Heart left ventricle (tissue), 16 donors: ENCODE data around the gene FAM20B. TPM values are rescaled to one million over a fixed set of nuclear protein-coding genes. Genes with fewer than 3 reads are reported as not detected.

ENCODE experiments used
- ATAC-seq, 4 donors: fragments of 200-7000 bp; cut with Tn5 transposase; one replicate each; pipeline ENCODE4 v1.9.1; 2020 to 2022; ENCODE audit warnings: moderate library complexity in 4 of 4, mild to moderate bottlenecking in 3 of 4, moderate number of reproducible peaks in 1 of 4
- DNase-seq, 5 donors: peaks; one replicate each; pipeline ENCODE4 v3.0.0-alpha.2; 2020
- H3K27ac ChIP-seq, 12 donors: fragments of 200-600 bp; sonication (generic) in 4 of 12; one replicate each; pipeline versions ENCODE4 v1.5.0 to v1.8.0; 2016 to 2022; ENCODE audit warnings: mild to moderate bottlenecking in 2 of 12
- H3K27me3 ChIP-seq, 9 donors: fragments of 200-600 bp; sonication (generic) in 2 of 9; one replicate each; pipeline versions ENCODE4 v1.5.1 to v1.8.0; 2016 to 2022; ENCODE audit warnings: mild to moderate bottlenecking in 3 of 9
- H3K36me3 ChIP-seq, 9 donors: fragments of 200-600 bp; sonication (generic) in 2 of 9; one replicate each; pipeline versions ENCODE4 v1.5.0 to v1.8.0; 2018 to 2022; ENCODE audit warnings: mild to moderate bottlenecking in 2 of 9
- H3K4me1 ChIP-seq, 12 donors: fragments of 200-600 bp; sonication (generic) in 4 of 12; one replicate each; pipeline versions ENCODE4 v1.5.0 to v1.8.0; 2016 to 2022; ENCODE audit warnings: mild to moderate bottlenecking in 3 of 12
- H3K4me3 ChIP-seq, 12 donors: fragments of 200-600 bp; sonication (generic) in 4 of 12; one replicate each; pipeline versions ENCODE4 v1.5.0 to v1.8.0; 2017 to 2022; ENCODE audit warnings: mild to moderate bottlenecking in 9 of 12, moderate library complexity in 4 of 12
- H3K9me3 ChIP-seq, 12 donors: fragments of 200-600 bp; sonication (generic) in 4 of 12; one replicate each; pipeline versions ENCODE4 v1.5.0 to v1.8.0; 2016 to 2022; ENCODE audit warnings: mild to moderate bottlenecking in 1 of 12
- CTCF ChIP-seq, 12 donors: fragments of 200-600 bp; sonication (generic) in 4 of 12; IDR thresholded peaks; one replicate each; pipeline versions ENCODE4 v1.5.0 to v1.8.0; 2018 to 2022; ENCODE audit warnings: antibody characterized with exemption in 12 of 12, mild to moderate bottlenecking in 5 of 12
- POLR2A ChIP-seq, 2 donors: fragments of 450-650 bp; IDR thresholded peaks; one replicate each; pipeline ENCODE4 v1.6.1; 2017; ENCODE audit warnings: antibody characterized with exemption in 2 of 2, mild to moderate bottlenecking in 2 of 2, moderate library complexity in 2 of 2
- WGBS, 4 donors: extraction: QIAGEN DNeasy Blood & Tissue Kit in 2 of 4; methylation state at CpG; one replicate each; pipeline versions ENCODE4 v1.1.5 to v1.1.7; 2013 to 2018; 5-methylcytosine and 5-hydroxymethylcytosine counted together
- intact Hi-C, 10 donors: fragments of 100-400 bp; cut with DNase I; formaldehyde crosslinking; loops; one replicate each; pipeline versions ENCODE4 v1.11.1 to v1.14.2; 2022
- polyA plus RNA-seq, 2 donors: library from polyadenylated mRNA; stranded (reverse); fragments of 200-250 nt; gene quantifications; one replicate each; pipeline ENCODE4 v1.2.3, GENCODE V29; 2013
- total RNA-seq, 9 donors: library from RNA; depleted of rRNA in 2 of 9; stranded (reverse); fragments of >200 nt in 2 of 9; fragmentation: NEBNext Ultra II Directional in 3 of 9; extraction: Animal tissue kit (Norgen Biotek cat#: 25700) in 3 of 9; gene quantifications; one replicate each; pipeline versions ENCODE4 v1.1.0 to v1.2.4, GENCODE V29; 2016 to 2023
- donor health status: ischemic (EF 13 %, LVEDD 7.1; RV severe dilation, severe dysfunction).
- donor health status: healthy with polysubstance abuse.
- donor health status: DM: no; HTN: yes; CAD: no.
- donor health status: DM: no; HTN: no; CAD: no.
- donor health status: ischemic (EF 25% LVEDD 6.9; RV normal size, moderate dysfunction).
- donor health status: ischemic (EF 25% LVEDD 5.7; RV mildly dilated, moderate dysfunction).
- donor health status: healthy.
- donor health status: DM: yes; HTN: yes; CAD: no.
- donor health status: ischemic (EF 35%, LVEDD 5.7; RV mildly dilated, moderate dysfunction).
- donor health status: nonischemic (EF 11% LVEDD 7.7; RV severe dilation, severe dysfunction).
- donor health status: DM: yes; HTN: yes; CAD: no.
- donor health status: PGD.
- donor health status: ischemic (EF 29% LVEDD 5.4; RV normal size, mild dysfunction).
- donor health status: nonischemic (EF 23%, LVEDD 6.1; RV moderate dilation, normal function).

The FAM20B gene
- total and polyA plus RNA-seq, 11 donors = 13.8 to 70.1 (median 52.6) TPM

- H3K4me1 ChIP-seq = peaks cover 0 to 18% (median 0%) of the 10 kb centered on the region in 12 donors
- 80 to 89% (median 82%) methylated on average over 7 of the region's 7 CpGs for WGBS, 4 donors
- no peaks in the 10 kb centered on the region for H3K36me3 ChIP-seq
- TF ChIP-seq POLR2A (IDR thresholded peaks at IDR 0.05) (no peak), CTCF (IDR thresholded peaks at IDR 0.05) (no peak)
- intact Hi-C loops = loop anchor here in 3 of 10 donors (10.0 kb wide), 3 partner anchors 122 to 702 kb away; no protein-coding TSS in a partner anchor
- no peak overlapping the region for H3K27ac ChIP-seq
- no peaks in the 10 kb centered on the region for H3K27me3 ChIP-seq
- no peak for ATAC-seq
- H3K4me3 ChIP-seq = no peak overlapping the region
- no peak for DNase-seq
- no peaks in the 10 kb centered on the region for H3K9me3 ChIP-seq
Measured at GRCh38 chr1:179007233-179007632, 18.5 kb upstream of the FAM20B start.

DNA sequence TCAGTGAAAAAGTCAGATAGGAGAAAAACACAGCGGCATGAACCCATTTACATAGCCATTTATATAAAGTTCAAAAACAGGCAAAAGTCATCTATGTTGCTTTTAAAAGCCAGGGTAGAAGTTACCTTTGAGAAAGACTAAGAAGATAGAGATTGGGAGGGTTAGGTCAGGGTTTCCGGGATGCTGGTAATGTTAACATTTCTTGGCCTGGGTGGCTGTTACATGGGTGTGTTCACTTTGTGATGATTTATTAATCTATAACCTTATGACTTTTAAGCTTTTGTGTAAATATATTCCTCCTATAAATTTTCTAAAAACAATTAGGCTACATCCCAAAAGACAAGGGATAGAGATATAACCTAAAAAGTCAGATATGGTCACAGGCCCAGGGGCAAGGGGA, 15.0 kb upstream of the FAM20B start:
- Histone ChIP-seq H3K27me3 (no peaks in the 10 kb centered on the region), H3K9me3 (no peaks in the 10 kb centered on the region), H3K4me3 (no peak overlapping the region), H3K36me3 (no peaks in the 10 kb centered on the region), H3K27ac (no peak overlapping the region), H3K4me1 (peaks cover 0 to 11% (median 0%) of the 10 kb centered on the region in 12 donors)
- TF ChIP-seq CTCF (IDR thresholded peaks at IDR 0.05) (no peak), POLR2A (IDR thresholded peaks at IDR 0.05) (no peak)
- intact Hi-C loops = loop anchor here in 1 of 10 donors (5.0 kb wide), 1 partner anchor 698 kb away; no protein-coding TSS in a partner anchor
- ATAC-seq (no peak), DNase-seq (no peak)
- WGBS, 4 donors = 93 to 96% (median 95%) methylated on average over 2 of the region's 2 CpGs

DNA sequence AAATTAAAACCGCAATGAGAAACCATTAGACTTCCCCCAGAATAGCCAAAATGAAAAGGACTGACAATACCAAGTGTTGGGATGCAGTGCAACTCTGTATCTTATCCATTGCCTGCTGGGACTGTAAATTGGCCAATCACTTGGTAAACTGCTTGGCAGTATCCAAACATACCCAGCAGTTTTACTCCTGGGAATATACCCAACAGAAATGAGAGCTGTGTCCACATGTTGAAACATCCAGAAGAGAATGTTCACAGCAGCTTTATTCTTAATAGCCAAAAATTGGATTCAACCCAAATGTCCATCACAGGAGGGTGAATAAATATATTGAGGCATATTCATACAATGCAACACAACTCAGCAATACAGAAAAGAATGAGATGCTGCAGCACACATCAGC, 13.7 kb upstream of the FAM20B start:
- no peak for TF ChIP-seq POLR2A (IDR thresholded peaks at IDR 0.05)
- TF ChIP-seq CTCF (IDR thresholded peaks at IDR 0.05) = no peak
- DNase-seq (no peak), ATAC-seq (no peak)
- H3K36me3 ChIP-seq = no peaks in the 10 kb centered on the region
- H3K4me1 ChIP-seq = peaks cover 0 to 15% (median 4%) of the 10 kb centered on the region in 12 donors
- H3K27me3 ChIP-seq = no peaks in the 10 kb centered on the region
- 92 to 98% (median 94%) methylated on average over 1 of the region's 1 CpG for WGBS, 4 donors
- no peak overlapping the region for H3K4me3 ChIP-seq
- no peak overlapping the region for H3K27ac ChIP-seq
- H3K9me3 ChIP-seq = no peaks in the 10 kb centered on the region
- intact Hi-C loops = loop anchor here in 1 of 10 donors (5.0 kb wide), 1 partner anchor 700 kb away; no protein-coding TSS in a partner anchor

GRCh38 chr1:179014123-179014522, 11.6 kb upstream of the FAM20B start:
- H3K4me1 ChIP-seq = peaks cover 0 to 22% (median 11%) of the 10 kb centered on the region in 12 donors
- no peak for ATAC-seq
- no peak for TF ChIP-seq POLR2A (IDR thresholded peaks at IDR 0.05)
- no peak for TF ChIP-seq CTCF (IDR thresholded peaks at IDR 0.05)
- 93 to 98% (median 95%) methylated on average over 1 of the region's 1 CpG for WGBS, 4 donors
- no peak overlapping the region for H3K27ac ChIP-seq
- no peak for DNase-seq
- no peaks in the 10 kb centered on the region for H3K36me3 ChIP-seq
- intact Hi-C loops = loop anchor here in 1 of 10 donors (5.0 kb wide), 1 partner anchor 702 kb away; no protein-coding TSS in a partner anchor
- no peaks in the 10 kb centered on the region for H3K27me3 ChIP-seq
- H3K9me3 ChIP-seq = no peaks in the 10 kb centered on the region
- H3K4me3 ChIP-seq = no peak overlapping the region
